ENCODE measurements around the gene MPHOSPH9.
A peak's percentile ranks its signal among the peaks of the same experiment; 100 is the strongest.

GRCh38 chr12:123150744-123151456 lies 82.0 kb downstream of the MPHOSPH9 start, which contains the start of gene PITPNM2:
- peak in 1 of 3 experiments; percentile 44 for TF ChIP-seq CTCF (optimal IDR thresholded peaks at IDR 0.05 in 1 of 3, IDR thresholded peaks at IDR 0.05 in 1 of 3, conservative IDR thresholded peaks at IDR 0.05 in 1 of 3; ENCODE audit: extremely low read depth in 1 of 3, insufficient read depth in 2 of 3, low read length in 3 of 3)
- TF ChIP-seq EZH2 (IDR thresholded peaks at IDR 0.05; ENCODE audit: low read length) = no peak
